LNCaP clone FGC (cell line): ENCODE results near the gene CERS3.

ENCODE experiments used
- DNase-seq: peaks from one replicate; pipeline ENCODE4 v3.0.0-alpha.2; 2011; ENCODE audit warnings: low read depth
- H3K4me3 ChIP-seq: 2 replicates; pipeline ENCODE4 v1.5.1; 2011; ENCODE audit warnings: mild to moderate bottlenecking, low read depth, low read length, control low read depth
- TF ChIP-seq, protein P1 (sequence below): IDR thresholded peaks from 2 replicates; pipeline ENCODE4 v1.5.1; 2012; ENCODE audit warnings: mild to moderate bottlenecking; ENCODE audit not compliant: control insufficient read depth, insufficient read depth; ENCODE audit errors: extremely low read depth

Gene CERS3

GRCh38 chr15:100547961-100548360, 19.2 kb upstream of the CERS3 start:
- no peak overlapping the region for H3K4me3 ChIP-seq
- no peak for DNase-seq
- TF ChIP-seq, protein P1, sequence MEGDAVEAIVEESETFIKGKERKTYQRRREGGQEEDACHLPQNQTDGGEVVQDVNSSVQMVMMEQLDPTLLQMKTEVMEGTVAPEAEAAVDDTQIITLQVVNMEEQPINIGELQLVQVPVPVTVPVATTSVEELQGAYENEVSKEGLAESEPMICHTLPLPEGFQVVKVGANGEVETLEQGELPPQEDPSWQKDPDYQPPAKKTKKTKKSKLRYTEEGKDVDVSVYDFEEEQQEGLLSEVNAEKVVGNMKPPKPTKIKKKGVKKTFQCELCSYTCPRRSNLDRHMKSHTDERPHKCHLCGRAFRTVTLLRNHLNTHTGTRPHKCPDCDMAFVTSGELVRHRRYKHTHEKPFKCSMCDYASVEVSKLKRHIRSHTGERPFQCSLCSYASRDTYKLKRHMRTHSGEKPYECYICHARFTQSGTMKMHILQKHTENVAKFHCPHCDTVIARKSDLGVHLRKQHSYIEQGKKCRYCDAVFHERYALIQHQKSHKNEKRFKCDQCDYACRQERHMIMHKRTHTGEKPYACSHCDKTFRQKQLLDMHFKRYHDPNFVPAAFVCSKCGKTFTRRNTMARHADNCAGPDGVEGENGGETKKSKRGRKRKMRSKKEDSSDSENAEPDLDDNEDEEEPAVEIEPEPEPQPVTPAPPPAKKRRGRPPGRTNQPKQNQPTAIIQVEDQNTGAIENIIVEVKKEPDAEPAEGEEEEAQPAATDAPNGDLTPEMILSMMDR = no peak

- H3K4me3 ChIP-seq = no peak overlapping the region
- TF ChIP-seq, protein P1 = no peak
These were observed 16.2 kb upstream of the CERS3 start for GRCh38 chr15:100544946-100545345.

GRCh38 chr15:100544338-100544841, 15.6 kb upstream of the CERS3 start:
- TF ChIP-seq, protein P1 = no peak
- no peak overlapping the region for H3K4me3 ChIP-seq
- DNase-seq = no peak

More at GRCh38 chr15:100544946-100545345, 16.2 kb upstream of the CERS3 start:
- DNase-seq = no peak

GRCh38 chr15:100542290-100542689, 13.5 kb upstream of the CERS3 start:
- DNase-seq = no peak
- TF ChIP-seq, protein P1 = no peak

GRCh38 chr15:100537331-100537730, 8.6 kb upstream of the CERS3 start:
- H3K4me3 ChIP-seq = no peak overlapping the region
- TF ChIP-seq, protein P1 = no peak
- DNase-seq = no peak

More at GRCh38 chr15:100542290-100542689, 13.5 kb upstream of the CERS3 start:
- no peak overlapping the region for H3K4me3 ChIP-seq

DNA sequence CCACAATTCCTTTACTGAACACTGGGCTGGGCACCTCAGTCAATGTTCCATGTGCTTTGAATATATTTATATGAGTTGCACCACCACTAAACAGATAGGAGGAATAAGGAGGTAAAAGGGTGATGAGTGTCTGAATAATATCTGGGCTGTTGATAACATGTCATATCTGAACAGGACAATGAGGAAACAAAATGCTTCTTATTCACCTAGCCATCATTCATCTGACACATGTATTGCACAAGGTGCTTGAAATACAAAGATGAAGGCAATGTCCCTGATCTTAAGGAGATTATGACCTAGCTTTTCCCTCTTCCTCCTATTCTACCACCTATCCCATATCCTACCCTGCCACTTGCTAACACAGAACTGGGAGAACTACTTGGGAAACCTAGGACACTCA, 8.0 kb upstream of the CERS3 start:
- DNase-seq = no peak
- TF ChIP-seq, protein P1 = no peak
- no peak overlapping the region for H3K4me3 ChIP-seq

GRCh38 chr15:100533886-100534285, 5.1 kb upstream of the CERS3 start:
- TF ChIP-seq, protein P1 = no peak
- DNase-seq = no peak
- H3K4me3 ChIP-seq = no peak overlapping the region
